A172 (cell line): ENCODE measurements around the gene MAP3K6. TPM values are rescaled to one million over a fixed set of nuclear protein-coding genes. Genes with fewer than 3 reads are reported as not detected.

ENCODE experiments used
- DNase-seq: peaks from one replicate; pipeline ENCODE4 v3.0.0-alpha.2; 2015; ENCODE audit warnings: low spot score
- total RNA-seq: library from RNA; depleted of rRNA; stranded (reverse); fragments of >200 nt; shearing (Covaris generic); gene quantifications from 2 replicates; pipeline ENCODE4 v1.2.3, GENCODE V29; 2014

Gene MAP3K6
- total RNA-seq, 1 experiment from 2014 or later, result 7.1 TPM

DNA sequence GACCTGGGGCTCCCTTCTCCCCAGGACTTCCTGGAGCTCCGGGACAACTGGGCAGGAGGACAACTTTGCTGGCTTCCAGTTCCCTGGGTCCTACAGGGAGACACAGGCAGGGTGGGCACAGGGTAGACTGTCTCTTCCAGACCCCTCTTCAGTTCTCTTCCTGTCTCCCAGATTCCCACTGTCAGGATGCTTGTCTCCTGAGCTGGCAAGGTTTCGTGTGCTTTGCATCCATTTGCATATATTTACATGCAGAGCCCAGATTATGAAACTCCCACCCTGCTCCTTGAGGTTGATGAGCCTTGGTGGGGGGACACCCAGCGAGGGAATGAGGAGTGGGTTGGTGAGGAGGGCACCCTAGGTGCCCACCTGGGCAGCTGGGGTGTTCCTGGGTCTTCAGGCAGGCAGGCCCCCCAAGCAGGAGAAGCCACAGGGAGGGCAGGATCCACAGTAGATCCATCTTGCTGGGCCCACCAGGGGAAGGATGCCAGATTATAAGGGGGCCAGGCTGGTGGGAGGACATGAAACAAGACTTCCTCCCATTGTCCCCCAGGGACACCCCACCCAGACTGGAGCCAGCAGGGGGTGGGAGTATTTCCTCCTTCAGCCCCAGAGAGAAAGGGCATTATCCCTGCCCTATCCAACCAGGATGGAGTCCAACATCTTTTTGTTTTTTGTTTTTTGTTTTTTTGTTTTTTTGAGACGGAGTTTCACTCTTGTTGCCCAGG, 7.8 kb upstream of the MAP3K6 start, which contains the start of gene FCN3:
Gene FCN3, minus strand, starts transcription at position 463 of the 725 bp plus-strand sequence. Its CDS starts 6 bp downstream, at position 457.
- no peak for DNase-seq

DNA sequence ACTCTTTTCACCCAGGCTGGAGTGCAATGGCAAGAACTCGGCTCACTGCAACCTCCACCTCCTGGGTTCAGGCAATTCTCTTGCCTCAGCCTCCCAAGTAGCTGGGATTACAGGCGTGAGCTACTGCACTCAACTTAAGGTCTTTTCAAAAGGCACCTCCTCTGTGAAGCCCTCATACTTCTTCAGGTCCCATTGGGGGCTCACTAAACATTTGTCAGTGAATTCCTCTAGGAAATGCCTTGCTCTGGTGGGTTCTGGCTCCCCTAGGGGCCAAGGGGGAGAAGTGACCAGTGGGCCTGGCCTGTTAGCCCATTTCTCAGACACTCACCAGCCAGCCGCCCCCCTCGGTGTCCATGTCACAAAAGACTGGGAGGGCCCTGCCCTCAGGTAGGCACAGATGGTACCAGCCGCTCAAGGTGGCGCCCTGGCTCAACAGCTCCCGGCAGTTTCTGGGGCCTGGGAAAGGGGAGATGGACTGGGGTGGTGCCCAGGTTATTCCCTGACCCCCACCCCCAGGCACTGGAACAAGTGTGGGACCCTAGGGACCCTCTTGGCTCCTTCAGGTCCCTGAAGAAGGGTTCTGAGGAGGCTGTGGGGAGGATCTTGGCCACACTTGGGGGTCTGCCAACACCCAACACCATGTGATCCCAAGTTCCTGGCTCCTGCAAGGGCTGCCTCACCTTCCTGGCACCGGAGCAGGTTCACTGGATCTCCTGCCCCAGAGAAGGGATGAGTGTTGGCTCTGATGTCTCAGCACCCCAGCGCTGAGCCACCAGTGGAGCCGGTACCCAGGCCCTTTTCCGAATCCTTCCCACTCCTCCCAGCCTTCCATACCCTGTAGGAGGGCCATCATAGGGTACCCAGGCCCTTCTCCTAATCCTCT, 6.3 kb upstream of the MAP3K6 start:
- DNase-seq, result no peak

DNA sequence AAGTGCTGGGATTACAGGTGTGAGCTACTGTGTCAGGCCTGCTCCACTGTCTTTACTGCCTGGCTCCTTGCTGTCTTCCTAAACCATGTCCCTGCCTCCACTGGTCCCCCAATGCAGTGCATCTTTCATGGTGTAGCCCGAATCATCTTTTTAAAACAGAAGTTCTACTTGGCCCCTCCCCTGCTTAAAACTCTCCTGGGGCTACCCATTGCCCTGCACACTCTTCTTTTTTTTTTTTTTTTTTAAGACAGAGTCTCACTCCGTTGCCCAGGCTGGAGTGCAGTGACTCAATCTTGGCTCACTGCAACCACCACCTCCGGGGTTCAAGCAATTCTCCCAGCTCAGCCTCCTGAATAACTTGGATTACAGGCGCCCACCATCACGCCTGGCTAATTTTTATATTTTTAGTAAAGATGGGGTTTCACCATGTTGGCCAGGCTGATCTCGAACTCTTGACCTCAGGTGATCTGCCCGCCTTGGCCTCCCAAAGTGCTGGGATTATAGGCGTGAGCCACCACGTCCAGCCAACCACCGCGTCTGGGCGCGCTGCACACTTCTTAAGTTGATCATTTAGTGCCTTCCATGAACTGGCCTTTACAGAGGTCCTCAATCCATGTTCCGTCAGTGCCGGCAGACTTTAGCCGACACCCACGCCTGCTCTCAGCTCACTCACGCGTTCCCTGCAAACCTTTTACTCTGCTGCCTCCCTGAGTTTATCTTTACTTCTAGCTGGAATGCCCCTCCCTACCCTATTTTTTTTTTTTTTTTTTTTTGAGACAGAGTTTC, 5.5 kb upstream of the MAP3K6 start:
- no peak for DNase-seq

DNA sequence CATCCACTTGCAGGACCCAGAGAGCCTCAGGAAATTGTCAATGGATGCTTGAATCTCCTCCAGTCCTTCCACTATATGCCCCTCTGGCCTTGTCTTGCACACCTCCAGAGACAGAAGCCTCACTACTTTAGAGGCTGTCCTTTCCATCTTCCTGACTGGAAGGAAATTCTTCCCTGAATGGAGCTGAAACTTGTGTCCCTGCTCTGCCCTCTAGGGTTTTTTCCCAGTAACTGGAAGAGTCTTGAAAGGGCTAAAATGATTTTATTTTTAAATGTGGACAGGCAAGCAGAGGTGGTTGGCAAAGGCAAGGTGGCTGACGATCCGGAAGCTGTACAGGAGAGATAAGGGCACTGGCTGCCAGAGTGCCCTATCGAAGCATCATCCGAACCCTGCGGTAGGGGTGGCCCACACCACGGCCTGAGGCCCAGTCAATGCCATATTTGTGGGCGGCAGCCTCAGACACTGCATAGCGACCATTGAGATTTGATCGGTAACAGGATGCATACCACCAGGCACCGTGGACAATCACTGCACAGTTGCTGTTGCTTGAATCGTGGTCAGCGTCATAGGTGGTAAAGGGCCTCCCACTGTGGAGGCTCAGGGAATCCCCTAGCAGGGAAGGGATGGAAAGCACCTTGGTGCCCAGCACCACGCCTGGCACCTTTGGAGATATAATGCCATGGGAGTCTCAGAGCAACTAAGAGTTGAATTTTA, 2.3 kb upstream of the MAP3K6 start:
- no peak for DNase-seq

DNA sequence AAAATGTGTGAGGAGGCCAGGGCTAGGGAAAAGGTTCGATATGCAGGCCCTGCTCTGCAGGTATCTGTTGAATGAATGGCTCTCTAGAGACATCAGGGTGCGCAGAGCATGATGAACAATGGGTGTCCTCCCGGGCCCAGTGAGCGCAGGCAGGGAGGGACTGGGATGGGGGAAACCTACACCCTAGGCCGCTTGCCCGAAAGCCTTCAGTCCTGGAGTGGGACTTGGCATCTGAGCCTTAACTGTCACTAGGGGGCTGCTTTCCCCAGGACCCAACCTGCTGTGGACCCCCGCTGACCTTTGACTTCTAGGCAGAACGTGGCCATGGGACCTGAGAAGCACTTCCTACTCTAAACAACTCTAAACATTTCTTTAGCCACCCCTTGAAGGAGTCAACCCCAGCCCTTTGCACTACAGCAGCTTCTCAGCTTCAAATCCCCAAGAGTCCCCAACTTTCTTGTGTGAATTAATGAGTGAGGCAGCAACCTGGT, 444 bp upstream of the MAP3K6 start:
- no peak for DNase-seq

DNA sequence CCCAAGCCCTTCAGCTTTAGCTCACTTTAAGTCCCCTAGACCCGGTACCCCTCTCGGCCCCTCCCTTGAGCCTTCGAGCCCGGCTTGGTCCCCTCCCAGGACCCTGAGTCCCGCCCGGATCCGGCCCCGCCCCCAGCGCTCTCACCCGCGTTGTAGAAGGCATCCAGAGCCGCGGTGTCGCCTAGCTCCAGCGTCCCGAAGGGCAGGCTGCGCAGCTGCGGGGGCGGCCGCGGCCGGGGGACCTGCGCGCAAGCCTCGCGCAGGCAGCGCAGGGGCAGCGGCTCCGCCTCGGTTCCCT, 699 bp downstream of the MAP3K6 start:
- peak; percentile 31 for DNase-seq

DNA sequence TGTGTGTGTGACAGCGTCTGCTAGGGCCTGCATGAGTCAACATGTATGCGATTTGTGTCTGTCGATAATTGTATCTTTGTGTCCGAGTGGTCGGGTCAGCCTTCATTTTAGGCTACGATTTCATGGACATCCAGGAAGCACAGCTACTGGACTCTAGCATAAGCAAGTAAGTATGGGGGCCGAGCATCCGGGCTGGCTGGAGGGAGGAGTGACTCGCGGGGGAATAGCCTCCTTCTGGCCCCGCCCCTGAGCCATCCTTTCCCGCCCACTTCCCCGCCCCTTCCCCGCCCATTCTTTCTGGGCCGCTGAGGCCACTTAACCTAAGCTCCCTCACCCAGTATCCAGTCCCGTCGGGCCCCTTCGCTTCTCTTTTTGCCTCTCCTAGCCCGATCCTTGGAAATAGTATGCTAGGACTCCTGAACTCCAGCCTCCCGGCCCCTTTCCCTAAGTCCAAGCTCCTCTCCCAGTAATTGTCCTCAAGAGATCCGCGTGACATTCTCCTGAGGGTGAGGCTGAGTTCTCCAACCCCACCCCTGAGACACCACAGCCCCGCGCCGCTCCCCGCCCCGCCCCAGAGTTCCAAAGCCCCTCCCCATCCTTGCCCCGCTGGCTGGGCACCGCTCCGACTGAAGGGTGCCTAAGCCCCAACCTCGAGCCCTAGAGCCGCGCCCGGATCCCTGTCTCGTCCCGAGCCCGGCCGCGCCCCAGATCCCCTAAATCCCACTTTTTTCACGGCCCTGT, 1.2 kb downstream of the MAP3K6 start:
- peak; percentile 72 for DNase-seq

DNA sequence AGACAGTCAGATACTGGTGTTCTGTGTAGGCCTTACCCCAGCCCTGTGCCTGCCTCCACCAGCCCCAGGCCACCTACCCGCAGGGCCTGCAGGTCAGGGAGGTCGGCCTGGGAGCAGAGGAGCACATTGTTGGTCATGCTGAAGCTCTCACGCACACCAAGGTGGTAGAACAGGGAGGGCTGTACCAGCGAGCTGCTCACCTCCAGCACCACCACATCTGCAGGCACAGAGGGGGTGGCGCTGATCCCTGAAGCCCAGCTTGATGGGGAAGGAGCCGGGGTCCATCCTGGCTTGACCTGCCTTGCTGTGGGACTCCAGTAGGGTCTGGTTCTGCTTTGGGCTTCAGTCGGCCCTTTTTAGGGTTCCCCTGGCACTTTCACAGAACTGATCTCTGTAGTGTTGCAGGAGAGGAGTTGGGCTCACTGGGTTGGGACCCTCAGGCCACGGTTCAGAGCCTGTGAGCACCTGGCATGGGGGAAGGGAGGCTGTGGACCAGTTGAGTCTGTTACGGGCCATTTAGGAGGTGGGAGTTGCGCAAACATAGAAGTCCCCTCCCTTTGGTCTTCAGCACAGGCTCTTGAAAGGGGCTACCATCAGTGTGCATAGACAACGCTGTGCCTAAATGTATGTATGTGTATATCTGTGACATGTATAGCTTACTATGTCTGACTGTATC, 1.9 kb downstream of the MAP3K6 start:
- no peak for DNase-seq

DNA sequence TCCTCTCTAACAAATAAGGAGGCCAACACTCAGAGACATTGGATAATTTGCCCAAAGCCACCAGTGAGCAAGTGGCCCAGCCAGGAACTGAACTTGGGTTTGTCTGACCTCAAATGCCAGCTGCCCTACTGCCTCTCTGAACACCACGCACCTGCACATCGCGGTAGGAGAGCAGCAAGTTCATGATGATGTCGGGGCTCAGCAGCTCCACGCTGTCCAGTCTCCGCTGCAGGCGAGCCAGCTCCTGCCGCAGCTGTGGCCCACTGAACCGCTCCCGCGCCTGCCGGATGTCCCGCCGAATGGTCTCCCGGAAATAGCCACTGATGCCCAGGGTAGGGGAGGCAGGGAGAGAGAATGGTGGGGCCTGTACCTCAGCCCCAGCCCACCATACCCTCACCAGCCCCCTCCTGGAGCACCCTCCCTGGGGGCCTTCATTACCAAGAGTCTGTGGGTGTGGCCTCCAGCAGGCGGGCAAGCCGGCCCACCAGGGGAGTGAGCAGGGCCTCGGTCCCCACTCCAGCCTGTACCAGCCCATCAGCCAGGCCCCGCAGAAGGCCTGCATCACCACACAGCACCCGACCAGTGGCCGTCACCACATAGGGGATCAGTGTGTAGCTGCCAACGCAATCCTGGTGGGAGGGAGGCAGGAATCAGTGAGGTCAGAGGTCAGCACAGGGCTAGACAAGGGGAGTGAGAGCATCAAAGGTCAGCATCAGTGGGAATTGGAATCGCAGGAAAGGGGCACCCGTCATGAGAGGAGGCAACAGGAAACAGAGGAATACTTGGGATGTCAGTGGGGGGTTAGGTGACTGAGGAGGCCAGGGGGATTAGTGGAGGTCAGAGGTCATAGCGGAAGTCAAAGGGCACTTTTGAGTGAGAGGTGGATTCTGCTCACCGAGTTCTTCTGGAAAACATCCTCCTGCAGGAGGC, 2.7 kb downstream of the MAP3K6 start:
- no peak for DNase-seq

DNA sequence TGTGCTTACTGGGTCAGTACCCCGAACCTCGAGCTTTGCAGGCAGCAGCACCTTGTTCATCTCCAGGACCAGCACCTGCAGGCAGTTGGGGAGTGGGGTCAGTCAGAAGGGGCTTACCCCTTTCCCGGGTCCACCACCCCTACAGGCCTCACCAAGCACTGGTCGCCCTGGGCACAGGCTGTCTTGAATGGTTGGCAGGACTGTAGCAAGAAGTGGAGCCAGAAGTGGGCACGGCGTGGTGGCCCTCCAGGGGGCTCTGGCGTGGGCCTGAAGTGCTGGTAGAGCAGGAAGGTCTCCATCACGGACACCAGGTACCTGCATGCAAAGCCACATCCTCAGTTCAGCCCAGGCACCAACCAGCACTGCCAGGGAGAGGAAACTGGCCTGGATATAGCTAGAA, 5.2 kb downstream of the MAP3K6 start:
- no peak for DNase-seq

DNA sequence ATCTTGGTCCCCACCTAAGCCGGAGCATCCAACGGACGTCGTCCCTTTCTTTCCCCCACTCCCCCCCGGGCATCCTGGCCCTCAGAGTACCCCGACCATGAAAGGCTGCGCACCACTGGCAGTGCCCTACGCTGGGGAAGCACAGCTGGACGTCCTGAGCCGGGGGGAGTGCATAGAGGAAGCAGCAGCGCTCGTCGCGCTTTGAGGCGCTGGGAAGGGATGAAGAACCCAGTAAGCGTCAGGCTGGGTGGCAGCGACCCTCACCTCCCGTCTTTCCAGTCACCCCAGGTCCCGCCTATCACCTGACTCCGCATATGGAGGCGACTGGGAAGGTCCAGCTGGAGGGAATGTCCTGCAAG, 5.7 kb downstream of the MAP3K6 start:
- no peak for DNase-seq

DNA sequence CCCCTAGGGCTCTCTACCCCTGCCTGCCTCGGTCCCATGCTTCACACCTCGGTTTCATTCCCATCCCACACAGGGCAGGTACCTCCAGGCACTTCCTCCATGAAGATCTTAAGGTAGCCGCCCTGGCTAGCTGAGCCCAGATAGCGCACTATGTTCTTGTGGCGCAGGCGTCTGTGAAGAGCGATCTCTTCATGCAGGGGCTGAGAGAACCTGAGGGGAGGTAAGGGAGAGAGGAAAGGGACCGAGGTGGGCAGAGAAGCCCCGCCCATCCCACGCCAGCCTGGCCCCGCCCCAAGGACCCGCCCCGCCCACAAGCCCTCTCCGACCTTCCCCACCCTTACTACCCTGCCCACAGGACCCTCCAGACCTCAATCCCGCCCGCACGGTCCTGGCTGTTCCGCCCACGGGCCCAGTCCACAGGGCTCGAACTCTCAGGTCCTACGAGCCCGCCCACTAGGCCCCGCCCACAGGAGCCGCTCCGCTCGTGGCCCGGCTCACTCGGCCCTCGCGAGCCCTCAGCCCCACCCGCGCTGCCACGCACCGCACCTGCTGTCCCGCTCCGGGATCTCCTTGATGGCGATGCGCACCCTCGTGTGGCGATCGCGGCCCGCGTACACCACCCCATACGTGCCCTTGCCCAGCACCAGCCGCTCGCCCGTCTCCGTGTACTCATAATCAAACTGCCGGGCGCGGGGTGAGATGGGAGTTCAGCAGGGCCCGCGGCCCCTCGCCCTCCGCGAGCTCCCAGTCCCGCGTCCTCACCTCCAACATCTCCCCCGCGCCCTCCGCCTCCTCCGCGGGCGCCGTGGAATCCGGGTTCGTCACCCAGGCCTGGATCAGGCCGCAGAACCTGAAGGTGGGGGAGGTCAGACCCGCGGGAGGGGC, 6.4 kb downstream of the MAP3K6 start:
- DNase-seq, result no peak

DNA sequence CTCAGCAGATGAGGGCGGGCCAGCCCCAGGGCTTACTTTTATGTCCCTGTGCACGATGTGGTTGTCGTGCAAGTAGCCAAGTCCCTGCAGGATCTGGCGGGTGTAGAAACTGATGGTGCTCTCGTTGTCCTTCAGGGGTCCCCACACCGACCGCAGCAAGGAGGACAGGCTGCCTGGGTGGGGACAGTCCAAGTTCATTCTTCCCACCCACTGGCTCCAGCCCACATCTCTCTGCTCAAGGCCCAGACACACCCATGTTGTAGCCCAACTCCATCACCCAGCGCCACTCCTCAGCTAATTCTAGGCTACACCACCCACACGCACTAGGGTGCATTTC, 7.0 kb downstream of the MAP3K6 start:
- DNase-seq, result no peak

DNA sequence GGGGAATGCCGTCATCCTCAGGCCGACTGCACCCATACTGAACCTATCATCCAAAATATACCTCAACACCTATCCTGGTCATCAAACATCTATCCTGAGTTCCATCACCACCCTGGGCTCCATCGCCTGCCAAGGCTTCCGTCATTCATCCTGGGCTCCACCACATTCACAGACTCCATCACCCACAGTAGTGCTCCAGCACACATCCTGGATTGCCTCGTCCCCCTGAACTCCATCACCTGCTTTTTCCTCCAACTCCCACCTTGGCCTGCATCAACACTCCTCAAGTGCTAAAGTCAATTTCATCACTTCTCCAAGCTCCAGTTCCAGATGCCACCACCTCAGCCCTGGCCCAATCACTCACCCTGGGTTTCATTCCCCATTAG, 7.8 kb downstream of the MAP3K6 start:
- no peak for DNase-seq

DNA sequence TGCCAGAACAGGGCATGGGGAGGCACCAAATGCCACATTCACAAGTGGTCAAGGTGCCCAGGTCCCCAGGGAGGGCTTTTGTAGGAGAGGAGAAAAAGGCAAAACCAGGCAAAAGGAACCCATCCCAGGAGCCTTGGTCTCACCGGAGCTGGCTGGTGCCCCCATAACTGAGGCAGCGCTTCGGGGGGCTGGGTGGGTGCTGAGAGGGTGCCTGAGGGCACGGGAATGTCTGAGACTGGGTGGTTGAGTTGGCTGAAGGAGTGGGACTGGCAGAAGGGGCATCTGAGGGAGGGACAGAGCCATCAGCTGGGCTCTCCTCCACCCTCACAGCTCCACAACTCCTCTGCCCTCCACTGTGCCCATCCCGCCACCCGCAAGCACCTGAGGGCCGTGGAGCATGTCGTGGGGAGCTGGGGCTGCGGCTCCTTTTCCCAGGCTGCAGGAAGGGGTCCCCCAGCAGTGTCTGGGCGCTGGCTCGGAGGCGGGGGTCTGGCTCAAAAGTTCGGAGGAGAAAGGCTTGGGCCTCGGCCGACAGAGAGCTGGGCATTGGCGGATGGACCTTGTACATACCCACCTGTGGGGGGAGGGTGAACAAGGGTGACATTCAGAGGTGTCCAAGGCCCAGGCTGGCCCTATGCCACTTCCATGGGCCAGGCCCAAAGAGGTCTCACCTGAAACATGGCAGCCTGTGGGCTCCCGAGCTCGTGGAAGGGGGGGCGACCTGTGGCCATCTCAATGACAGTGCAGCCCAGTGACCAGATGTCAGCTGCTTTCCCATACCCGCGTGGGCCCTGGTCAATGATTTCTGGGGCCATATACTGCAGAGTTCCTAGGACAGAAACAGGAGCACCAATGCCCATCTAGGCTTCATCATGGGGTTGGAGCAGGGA, 8.5 kb downstream of the MAP3K6 start:
- DNase-seq, result no peak

DNA sequence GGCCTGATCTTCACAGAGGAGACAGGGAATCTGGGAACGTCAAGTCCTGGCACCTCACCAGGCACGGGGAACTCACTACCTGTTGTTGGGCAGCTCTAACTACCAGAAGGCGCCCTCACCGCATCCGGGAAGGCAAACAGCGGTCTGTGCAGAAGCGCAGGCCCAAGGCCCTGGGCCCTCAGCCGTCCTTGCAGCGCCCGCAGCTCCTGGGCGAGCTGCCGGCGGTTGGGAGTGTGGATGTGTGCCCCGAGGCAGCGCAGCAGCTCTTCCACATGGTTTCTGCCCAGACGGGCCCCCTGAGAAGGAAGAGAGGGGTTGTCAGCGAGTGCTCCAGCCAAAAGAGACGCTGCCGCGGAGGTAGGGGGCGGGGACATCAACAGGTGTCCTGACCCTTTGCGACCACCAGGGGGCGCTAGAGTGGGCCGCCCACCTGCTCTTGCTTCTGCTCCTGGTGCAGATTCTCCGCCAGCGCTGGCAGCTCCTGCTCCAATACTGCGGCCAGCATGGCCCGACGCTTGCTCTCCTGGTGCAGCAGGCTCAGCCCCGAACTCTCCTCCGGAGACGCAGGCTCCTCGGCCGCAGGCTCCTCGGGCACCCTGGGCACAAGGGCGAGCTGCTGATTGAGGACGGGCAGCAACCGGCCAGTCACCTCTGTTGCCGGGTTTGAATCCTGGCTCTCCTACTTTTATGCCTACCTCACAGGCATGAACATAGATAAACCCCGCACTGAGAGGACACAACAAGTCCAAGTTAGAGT, 9.3 kb downstream of the MAP3K6 start:
- DNase-seq, result no peak
